Neural cell (in vitro differentiated cells): ENCODE results near the gene CXCL16.

Experiments
- CTCF ChIP-seq: fragments of 450-650 bp; IDR thresholded peaks from 2 replicates; pipeline ENCODE4 v1.5.1; 2014; ENCODE audit warnings: antibody characterized with exemption, mild to moderate bottlenecking, moderate library complexity; ENCODE audit not compliant: poor library complexity, severe bottlenecking
- EP300 ChIP-seq: fragments of 450-650 bp; conservative IDR thresholded peaks from 2 replicates; pipeline ENCODE4 v1.6.1; 2014; ENCODE audit warnings: antibody characterized with exemption, mild to moderate bottlenecking, moderate library complexity; ENCODE audit not compliant: poor library complexity, severe bottlenecking
- EZH2 ChIP-seq: fragments of 200-600, 300-800 bp; shearing (Covaris generic), sonication (generic); IDR thresholded peaks from 2 replicates; pipeline ENCODE4 v1.6.1; 2014; ENCODE audit warnings: antibody characterized with exemption, low read length, borderline replicate concordance, mild to moderate bottlenecking; ENCODE audit not compliant: insufficient read depth, poor library complexity, severe bottlenecking
- POLR2AphosphoS5 ChIP-seq: IDR thresholded peaks from 2 replicates; pipeline ENCODE4 v1.6.1; 2012
- RAD21 ChIP-seq: fragments of 450-650 bp; conservative IDR thresholded peaks from 2 replicates; pipeline ENCODE4 v1.6.1; 2014; ENCODE audit warnings: antibody characterized with exemption, mild to moderate bottlenecking, moderate library complexity
- SMC3 ChIP-seq: fragments of 450-650 bp; conservative IDR thresholded peaks from 2 replicates; pipeline ENCODE4 v1.6.1; 2014; ENCODE audit warnings: antibody characterized with exemption, mild to moderate bottlenecking, moderate library complexity; ENCODE audit not compliant: poor library complexity

GRCh38 chr17:4742133-4742532, 2.4 kb upstream of the CXCL16 start:
- TF ChIP-seq CTCF, result no peak
- no peak for TF ChIP-seq POLR2AphosphoS5
- TF ChIP-seq EP300, result no peak
- no peak for TF ChIP-seq EZH2
- no peak for TF ChIP-seq SMC3
- TF ChIP-seq RAD21, result no peak
